Calu3 (cell line): ENCODE data around the gene SSBP3. TPM values are rescaled to one million over a fixed set of nuclear protein-coding genes. Genes with fewer than 3 reads are reported as not detected.

ENCODE experiments used
- BruUV-seq: library from RNA; stranded (reverse); fragments of 400-500 nt; replicated peaks from 2 replicates; lab custom pipeline; 2021; lab: Mats Ljungman, UMichigan
- CTCF ChIA-PET: fragments of 300-600 bp; sonication (Branson Sonifier 250); formaldehyde crosslinking; loops from one replicate; lab custom pipeline; 2022; ENCODE audit warnings: antibody characterized with exemption; lab: Charles Lee
- DNase-seq: peaks from one replicate; pipeline ENCODE4 v3.0.0; 2022
- H3K27ac Mint-ChIP-seq: one replicate; pipeline ENCODE4 v1.8.0; 2022; ENCODE audit warnings: mixed read lengths; ENCODE audit not compliant: unreplicated experiment
- H3K27me3 Mint-ChIP-seq: one replicate; pipeline ENCODE4 v1.8.0; 2022; ENCODE audit warnings: mixed read lengths; ENCODE audit not compliant: unreplicated experiment
- H3K36me3 Mint-ChIP-seq: one replicate; pipeline ENCODE4 v1.8.0; 2022; ENCODE audit warnings: mild to moderate bottlenecking, moderate library complexity, mixed read lengths; ENCODE audit not compliant: insufficient read depth, unreplicated experiment
- H3K4me1 Mint-ChIP-seq: one replicate; pipeline ENCODE4 v1.8.0; 2022; ENCODE audit warnings: mild to moderate bottlenecking, low read depth, mixed read lengths; ENCODE audit not compliant: unreplicated experiment
- H3K4me3 Mint-ChIP-seq: one replicate; pipeline ENCODE4 v1.8.0; 2022; ENCODE audit warnings: mild to moderate bottlenecking, low read depth, moderate library complexity, mixed read lengths; ENCODE audit not compliant: unreplicated experiment
- H3K9me3 Mint-ChIP-seq: one replicate; pipeline ENCODE4 v1.8.0; 2022; ENCODE audit warnings: low read depth, mixed read lengths; ENCODE audit not compliant: unreplicated experiment
- CTCF ChIP-seq: fragments of 200-600 bp; IDR thresholded peaks from one replicate; pipeline ENCODE4 v1.8.0; 2022; ENCODE audit warnings: antibody characterized with exemption; ENCODE audit not compliant: unreplicated experiment
- intact Hi-C: fragments of 100-400 bp; cut with micrococcal nuclease; formaldehyde crosslinking; loops from one replicate; pipeline ENCODE4 v1.10.0; 2022; ENCODE audit not compliant: unreplicated experiment
- total RNA-seq: library from RNA; stranded (reverse); gene quantifications from 2 replicates; pipeline ENCODE4 v1.2.3, GENCODE V29; 2022

SSBP3 gene
- total RNA-seq, 1 experiment from 2014 or later = 16.6 TPM

GRCh38 chr1:54204199-54204598, 202.0 kb downstream of the SSBP3 start:
- no peaks in the 10 kb centered on the region for H3K27me3 Mint-ChIP-seq
- H3K36me3 Mint-ChIP-seq = peaks cover 55% of the 10 kb centered on the region
- no peak overlapping the region for H3K27ac Mint-ChIP-seq
- no TSS peak for BruUV-seq
- peaks cover 28% of the 10 kb centered on the region for H3K4me1 Mint-ChIP-seq
- intact Hi-C loops = loop anchor here (5.0 kb wide), 1 partner anchor 77 kb away; no protein-coding TSS in a partner anchor
- DNase-seq = no peak
- no peak overlapping the region for H3K4me3 Mint-ChIP-seq
- no peaks in the 10 kb centered on the region for H3K9me3 Mint-ChIP-seq
- CTCF ChIA-PET = interaction anchor here (0.7 kb wide), 1 partner anchor 53 kb away, joined by 4 read pairs; no protein-coding TSS in a partner anchor
- TF ChIP-seq CTCF = no peak

- no peaks in the 10 kb centered on the region for H3K9me3 Mint-ChIP-seq
- TF ChIP-seq CTCF = no peak
- H3K4me3 Mint-ChIP-seq = peak overlapping the region; percentile 96
- DNase-seq = no peak
- peaks cover 27% of the 10 kb centered on the region for H3K4me1 Mint-ChIP-seq
- TSS peak; percentile 67 for BruUV-seq
- CTCF ChIA-PET = interaction anchor here (0.5 to 1.3 kb wide), 11 partner anchors 9 to 601 kb away, joined by 3 to 6 read pairs (median 3); no protein-coding TSS in a partner anchor
- intact Hi-C loops = loop anchor here (5.0 kb wide), 1 partner anchor 73 kb away; no protein-coding TSS in a partner anchor
- no peaks in the 10 kb centered on the region for H3K27me3 Mint-ChIP-seq
- peaks cover 34% of the 10 kb centered on the region for H3K36me3 Mint-ChIP-seq
- H3K27ac Mint-ChIP-seq = peak overlapping the region; percentile 77
Measured at GRCh38 chr1:54200519-54200997, 205.6 kb downstream of the SSBP3 start.

- intact Hi-C loops = loop anchor here (5.0 kb wide), 1 partner anchor 73 kb away; no protein-coding TSS in a partner anchor
- CTCF ChIA-PET = interaction anchor here (0.5 to 1.3 kb wide), 12 partner anchors 10 to 656 kb away, joined by 3 to 6 read pairs (median 3); no protein-coding TSS in a partner anchor
- peak within 1 kb of the TSS; percentile 77 for H3K27ac Mint-ChIP-seq
- no TSS peak for BruUV-seq
- TF ChIP-seq CTCF = no peak
- H3K4me1 Mint-ChIP-seq = peaks cover 27% of the 10 kb centered on the region
- peak; percentile 94 for DNase-seq
- no peaks in the 10 kb centered on the region for H3K27me3 Mint-ChIP-seq
- H3K4me3 Mint-ChIP-seq = peak within 1 kb of the TSS; percentile 96
- peaks cover 29% of the 10 kb centered on the region for H3K36me3 Mint-ChIP-seq
- no peaks in the 10 kb centered on the region for H3K9me3 Mint-ChIP-seq
Measured at GRCh38 chr1:54199765-54200518, 206.3 kb downstream of the SSBP3 start, which contains the start of the genes CYB5RL and MRPL37. CYB5RL (minus strand) TSS chr1:54200030; CDS start chr1:54195616, 4,414 bp downstream. MRPL37 (plus strand) TSS chr1:54200167; CDS start chr1:54200244, 77 bp downstream.

- CTCF ChIA-PET = interaction anchor here (1.0 to 1.3 kb wide), 7 partner anchors 9 to 290 kb away, joined by 3 to 4 read pairs (median 3); no protein-coding TSS in a partner anchor
- H3K27me3 Mint-ChIP-seq = no peaks in the 10 kb centered on the region
- no peak for TF ChIP-seq CTCF
- peaks cover 26% of the 10 kb centered on the region for H3K36me3 Mint-ChIP-seq
- H3K4me1 Mint-ChIP-seq = peaks cover 27% of the 10 kb centered on the region
- H3K27ac Mint-ChIP-seq = peak overlapping the region; percentile 77
- peak overlapping the region; percentile 96 for H3K4me3 Mint-ChIP-seq
- DNase-seq = no peak
- intact Hi-C loops = no loop called here
- H3K9me3 Mint-ChIP-seq = no peaks in the 10 kb centered on the region
- BruUV-seq = TSS peak; percentile 50
Measured at GRCh38 chr1:54199151-54199764, 206.9 kb downstream of the SSBP3 start.
